A172 (cell line): ENCODE measurements around the gene B4GALT5. TPM values are rescaled to one million over a fixed set of nuclear protein-coding genes. Genes with fewer than 3 reads are reported as not detected.

Source experiments
- DNase-seq: peaks from one replicate; pipeline ENCODE4 v3.0.0-alpha.2; 2015; ENCODE audit warnings: low spot score
- total RNA-seq: library from RNA; depleted of rRNA; stranded (reverse); fragments of >200 nt; shearing (Covaris generic); gene quantifications from 2 replicates; pipeline ENCODE4 v1.2.3, GENCODE V29; 2014

B4GALT5 gene
- total RNA-seq, 1 experiment from 2014 or later, result 40.0 TPM

DNA sequence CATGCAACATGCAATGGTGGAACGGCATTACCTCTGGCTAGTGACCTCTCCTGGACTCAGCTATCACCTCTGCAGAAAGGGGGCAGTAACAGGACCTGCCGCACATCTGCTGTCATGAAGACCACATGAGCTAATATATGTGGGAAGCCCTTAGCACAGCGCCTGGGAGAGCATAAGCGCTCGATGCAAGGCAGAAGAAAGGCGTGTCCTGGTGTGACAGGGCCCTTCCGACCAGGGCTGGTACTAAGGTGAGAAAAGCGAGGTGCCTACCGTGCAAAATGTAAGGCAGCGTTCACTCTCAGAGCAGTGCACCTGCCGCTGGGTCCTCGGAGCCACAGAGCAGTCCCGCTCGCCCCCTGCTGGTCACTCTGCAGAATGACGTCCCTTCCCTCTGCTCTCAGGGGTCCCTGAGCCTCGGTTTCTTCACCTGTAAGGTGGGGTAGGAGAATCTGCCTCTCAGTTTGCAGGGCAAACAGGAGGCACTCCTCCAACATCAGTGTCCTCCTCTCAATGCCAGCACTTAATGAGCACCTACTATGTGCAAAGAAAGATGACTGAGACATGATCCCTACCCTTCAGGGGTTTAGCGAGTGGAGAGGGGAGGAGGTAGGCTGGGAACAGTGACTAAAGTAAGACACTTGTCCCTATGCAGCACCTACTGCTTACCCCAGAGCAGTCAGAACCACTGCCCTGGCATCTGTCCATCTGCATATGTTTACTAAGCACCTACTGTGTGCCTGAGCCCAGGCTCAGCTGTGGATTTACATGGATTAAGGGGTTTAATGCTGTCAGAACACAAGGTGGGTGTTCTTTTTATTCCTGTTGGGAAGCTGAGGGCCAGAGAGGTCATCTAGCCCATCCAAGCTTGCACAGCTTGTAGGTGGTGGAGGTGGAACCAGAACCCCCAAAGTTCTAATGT lies 104.7 kb downstream of the B4GALT5 start:
- DNase-seq, result peak; percentile 72

GRCh38 chr20:49607568-49607967 lies 106.1 kb downstream of the B4GALT5 start:
- DNase-seq, result no peak

DNA sequence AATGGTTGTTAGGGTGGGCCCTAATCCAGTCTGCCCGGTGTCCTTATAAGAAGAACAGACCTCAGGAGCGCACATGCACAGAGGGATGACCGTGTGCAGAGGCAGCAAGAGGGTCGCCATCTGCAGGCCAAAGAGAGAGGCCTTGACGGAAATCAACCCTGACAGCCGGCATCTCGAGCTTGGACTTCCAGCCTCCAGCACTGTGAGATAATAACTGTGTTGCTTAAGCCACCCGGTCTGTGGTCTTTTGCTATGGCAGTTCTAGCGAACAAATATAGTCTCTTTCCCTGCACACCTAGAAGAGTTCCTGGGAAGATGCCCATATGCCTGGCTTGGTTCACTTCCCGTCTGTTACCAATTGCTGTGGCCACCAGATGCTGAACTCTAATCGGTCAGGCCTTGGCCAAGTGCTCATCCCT lies 110.5 kb downstream of the B4GALT5 start:
- DNase-seq, result peak; percentile 43

DNA sequence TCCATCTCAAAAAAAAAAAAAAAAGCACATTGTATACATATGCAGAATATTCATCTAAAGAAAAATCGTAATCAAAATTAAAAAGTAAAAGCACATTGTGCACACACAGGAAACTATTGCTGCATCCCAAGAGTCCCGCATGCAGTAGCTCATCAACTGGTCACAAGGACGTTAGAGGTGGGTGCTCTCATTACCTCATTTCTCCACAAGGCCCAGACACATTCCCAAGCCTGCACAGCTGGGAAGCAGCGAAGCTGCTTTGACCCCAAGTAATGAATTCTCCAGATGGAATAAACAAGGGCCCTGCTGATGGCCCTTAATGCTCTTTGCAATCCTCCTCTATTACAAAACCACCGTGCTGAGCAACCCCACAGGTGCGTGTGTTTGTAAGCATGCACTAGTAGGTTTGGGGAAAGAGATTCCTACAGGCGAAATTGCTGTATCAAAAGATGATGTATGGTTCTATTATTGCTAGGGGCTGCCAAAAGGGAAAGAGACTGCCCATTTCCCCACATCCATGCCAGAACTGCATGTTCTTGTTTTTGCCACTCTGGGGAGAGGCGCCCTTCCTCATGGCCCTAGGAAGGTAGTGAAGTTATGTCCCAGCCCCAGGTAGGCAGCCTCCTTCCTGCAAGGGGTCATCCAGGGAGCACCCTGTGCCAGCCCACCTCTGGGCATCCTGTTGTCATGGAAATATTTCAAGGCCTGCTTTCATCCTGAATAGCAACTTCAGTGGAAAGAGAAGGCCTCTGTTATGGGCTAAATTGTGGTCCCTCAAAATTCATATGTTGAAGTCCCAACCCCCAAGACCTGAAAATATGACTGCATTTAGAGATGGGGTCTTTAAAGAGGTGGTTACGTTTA lies 111.1 kb downstream of the B4GALT5 start:
- no peak for DNase-seq

DNA sequence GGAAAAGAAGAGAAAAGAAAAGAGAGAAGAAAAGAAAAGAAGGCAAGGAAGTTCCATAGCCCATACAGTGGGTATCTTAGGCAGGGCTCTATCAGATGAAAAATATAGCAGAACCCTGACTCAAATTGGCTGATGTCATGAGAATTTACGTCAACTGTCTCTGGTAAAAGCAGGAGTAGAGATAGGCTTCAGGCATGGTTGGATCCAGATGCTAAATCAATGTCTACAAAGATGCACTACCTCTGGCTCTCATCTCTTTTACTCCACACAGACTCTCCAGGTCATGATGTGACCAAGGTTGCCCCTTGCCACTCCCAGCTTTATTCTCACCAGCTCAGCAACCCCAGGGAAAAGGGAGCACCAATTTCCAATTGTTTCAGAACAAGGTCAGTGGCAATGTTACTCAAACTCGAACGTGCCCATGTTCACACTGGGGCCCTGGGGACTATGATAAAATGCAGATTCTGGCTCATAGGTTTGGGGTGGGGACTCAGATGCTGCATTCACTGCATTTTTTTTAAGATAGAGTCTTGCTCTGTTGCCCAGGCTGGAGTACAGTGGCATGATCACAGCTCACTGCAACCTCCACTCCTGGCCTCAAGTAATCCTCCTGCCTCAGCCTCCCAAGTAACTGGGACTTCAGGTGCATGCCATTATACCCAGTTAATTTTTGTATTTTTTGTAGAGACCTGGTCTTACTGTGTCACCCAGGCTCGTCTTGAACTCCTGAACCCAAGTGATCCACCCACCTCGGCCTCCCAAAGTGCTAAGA lies 112.3 kb downstream of the B4GALT5 start:
- no peak for DNase-seq

GRCh38 chr20:49599746-49600113 lies 113.9 kb downstream of the B4GALT5 start:
- DNase-seq, result no peak

GRCh38 chr20:49597825-49598395 lies 115.8 kb downstream of the B4GALT5 start:
- no peak for DNase-seq

GRCh38 chr20:49595811-49596561 lies 117.7 kb downstream of the B4GALT5 start:
- peak; percentile 97 for DNase-seq

- no peak for DNase-seq
Observed at GRCh38 chr20:49595346-49595745, 118.3 kb downstream of the B4GALT5 start.

- DNase-seq, result no peak
Observed at GRCh38 chr20:49594931-49595315, 118.8 kb downstream of the B4GALT5 start.

- peak; percentile 46 for DNase-seq
Observed at GRCh38 chr20:49594143-49594930, 119.3 kb downstream of the B4GALT5 start.

GRCh38 chr20:49593466-49594142 lies 120.1 kb downstream of the B4GALT5 start:
- peak; percentile 42 for DNase-seq

GRCh38 chr20:49592120-49592519 lies 121.6 kb downstream of the B4GALT5 start:
- DNase-seq, result no peak

DNA sequence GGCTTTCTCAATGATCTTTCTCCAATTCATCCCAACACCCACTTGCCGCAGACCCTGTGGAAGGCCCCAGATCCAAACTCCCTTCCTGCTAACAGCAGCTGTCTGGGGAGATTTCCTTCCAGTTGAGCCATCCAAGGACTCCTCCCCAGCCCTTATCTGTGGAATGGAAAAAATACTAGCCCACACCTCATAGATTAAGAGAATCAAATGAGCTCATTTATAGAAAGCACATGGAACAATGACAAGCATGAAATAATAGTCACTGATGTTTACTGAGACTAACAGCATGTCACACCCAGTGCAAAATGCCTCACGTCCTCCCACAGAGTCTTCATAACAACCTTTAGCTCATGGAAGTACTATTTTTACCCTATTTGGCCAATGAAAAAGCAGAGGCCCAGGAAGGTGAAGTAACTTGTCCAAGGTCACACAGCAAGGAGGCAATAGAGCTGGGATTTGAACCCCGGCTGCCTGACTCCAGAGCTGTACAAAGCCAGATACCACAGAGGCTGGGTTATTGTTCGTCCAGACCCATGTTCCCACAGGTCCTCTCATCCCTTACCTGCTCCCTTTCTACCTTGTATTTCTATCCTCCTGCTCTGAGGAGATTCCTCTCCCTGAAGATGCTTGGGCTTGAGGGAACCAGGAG lies 122.3 kb downstream of the B4GALT5 start:
- peak; percentile 70 for DNase-seq

DNA sequence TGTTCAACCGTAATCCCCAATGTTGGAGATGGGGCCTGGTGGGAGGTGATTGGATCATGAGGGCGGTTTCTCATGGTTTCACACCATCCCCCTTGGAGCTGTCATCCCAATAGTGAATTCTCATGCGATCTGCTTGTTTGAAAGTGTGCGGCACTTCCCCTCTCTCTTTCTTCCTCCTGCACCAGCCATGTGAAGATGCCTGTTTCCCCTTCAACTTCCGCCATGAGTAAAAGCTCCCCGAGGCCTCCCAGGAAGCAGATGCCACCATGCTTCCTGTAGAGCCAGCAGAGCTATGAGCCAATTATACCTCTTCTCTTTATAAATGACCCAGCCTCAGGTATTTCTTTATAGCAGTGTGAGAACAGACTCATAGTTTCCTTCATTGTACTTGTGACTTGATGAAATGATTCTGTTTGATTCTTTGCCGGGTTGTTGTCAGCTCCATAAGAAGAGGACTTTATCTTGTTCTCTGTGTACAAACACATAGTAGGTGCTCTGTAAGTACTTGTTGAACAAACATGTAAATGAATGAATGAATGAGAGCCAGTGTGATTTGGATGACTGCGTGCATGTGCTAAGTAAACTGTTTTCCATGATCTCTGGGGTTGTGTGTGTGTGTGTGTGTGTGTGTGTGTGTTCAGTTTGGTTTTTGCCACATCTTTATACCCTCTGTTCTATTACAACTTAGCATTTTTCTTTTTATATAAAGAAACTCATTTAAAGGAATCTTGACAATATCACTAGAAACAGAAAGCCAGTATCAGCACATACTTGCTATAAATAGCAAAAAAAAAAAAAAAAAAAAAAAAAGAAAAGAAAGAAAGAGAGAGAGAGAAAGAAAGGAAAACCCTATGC lies 123.3 kb downstream of the B4GALT5 start:
- DNase-seq, result no peak

DNA sequence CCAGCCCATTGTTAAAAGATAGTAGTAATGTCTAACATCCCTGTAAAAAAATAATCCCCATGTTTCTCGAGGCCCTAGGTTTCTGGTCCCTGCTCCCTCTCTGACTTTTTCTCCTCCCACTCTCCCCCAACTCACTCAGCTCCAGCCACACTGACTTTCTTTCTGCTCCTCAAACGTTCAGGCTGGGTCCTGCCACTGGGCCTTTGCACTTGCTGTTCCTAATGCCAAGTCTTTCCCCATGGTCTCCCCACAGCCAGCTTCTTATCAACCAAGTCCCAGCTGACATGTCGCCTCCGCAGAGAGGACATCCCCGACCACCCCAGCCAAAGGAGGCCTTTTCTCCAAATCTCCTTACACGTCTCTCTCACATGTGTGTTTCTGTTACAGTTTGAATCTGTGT lies 123.9 kb downstream of the B4GALT5 start:
- no peak for DNase-seq

DNA sequence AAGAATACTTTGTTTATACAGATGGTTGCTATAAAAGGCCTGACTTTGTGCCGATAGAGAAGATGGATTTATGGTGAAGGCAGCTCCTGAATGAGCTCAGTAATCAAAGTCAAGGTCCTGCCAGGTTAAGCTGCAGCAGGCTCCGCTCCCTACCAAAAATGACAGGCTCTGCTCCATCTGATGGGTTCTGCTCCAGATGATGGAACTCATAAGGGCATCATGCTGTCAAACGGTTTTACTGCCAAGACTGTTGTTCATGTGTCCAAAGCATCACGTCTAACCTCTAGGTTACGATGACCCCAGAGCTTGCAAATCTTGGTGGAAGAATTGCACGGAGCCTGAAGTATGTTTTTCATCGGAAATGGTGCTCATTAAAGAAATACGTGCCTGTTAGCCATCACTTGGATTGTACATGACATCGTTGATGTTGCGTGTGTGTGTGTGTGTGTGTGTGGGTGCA lies 126.5 kb downstream of the B4GALT5 start:
- no peak for DNase-seq
